Type B pancreatic cell (in vitro differentiated cells): ENCODE measurements around the gene TSPAN7. TPM values are rescaled to one million over a fixed set of nuclear protein-coding genes. Genes with fewer than 3 reads are reported as not detected.

Source experiments
- DNase-seq: peaks from one replicate; pipeline ENCODE4 v3.0.0; 2021; ENCODE audit warnings: mixed read lengths; ENCODE audit not compliant: unreplicated experiment; ENCODE audit errors: extremely low spot score
- H3K27ac Mint-ChIP-seq: 2 replicates; pipeline ENCODE4 v1.8.0; 2021; ENCODE audit warnings: mild to moderate bottlenecking, mixed read lengths
- H3K27me3 Mint-ChIP-seq: 2 replicates; pipeline ENCODE4 v1.8.0; 2021; ENCODE audit warnings: mixed read lengths
- H3K36me3 Mint-ChIP-seq: 2 replicates; pipeline ENCODE4 v1.8.0; 2021; ENCODE audit warnings: mixed read lengths
- H3K4me1 Mint-ChIP-seq: one replicate; pipeline ENCODE4 v1.8.0; 2021; ENCODE audit warnings: mixed read lengths; ENCODE audit not compliant: unreplicated experiment
- H3K4me3 Mint-ChIP-seq: 2 replicates; pipeline ENCODE4 v1.8.0; 2021; ENCODE audit warnings: mild to moderate bottlenecking, mixed read lengths
- H3K9me3 Mint-ChIP-seq: 2 replicates; pipeline ENCODE4 v1.8.0; 2021; ENCODE audit warnings: mixed read lengths
- total RNA-seq: library from RNA; stranded (reverse); gene quantifications from 2 replicates; pipeline ENCODE4 v1.2.1, GENCODE V29; 2021; ENCODE audit warnings: low replicate concordance
- TF ChIP-seq, protein P1 (sequence below): fragments of 200-600 bp; sonication (generic); conservative IDR thresholded peaks from 2 replicates; pipeline ENCODE4 v1.5.0; 2021; ENCODE audit warnings: antibody characterized with exemption, mild to moderate bottlenecking

TSPAN7 gene
- total RNA-seq, 1 donor from 2014 or later = 21.8 TPM

DNA sequence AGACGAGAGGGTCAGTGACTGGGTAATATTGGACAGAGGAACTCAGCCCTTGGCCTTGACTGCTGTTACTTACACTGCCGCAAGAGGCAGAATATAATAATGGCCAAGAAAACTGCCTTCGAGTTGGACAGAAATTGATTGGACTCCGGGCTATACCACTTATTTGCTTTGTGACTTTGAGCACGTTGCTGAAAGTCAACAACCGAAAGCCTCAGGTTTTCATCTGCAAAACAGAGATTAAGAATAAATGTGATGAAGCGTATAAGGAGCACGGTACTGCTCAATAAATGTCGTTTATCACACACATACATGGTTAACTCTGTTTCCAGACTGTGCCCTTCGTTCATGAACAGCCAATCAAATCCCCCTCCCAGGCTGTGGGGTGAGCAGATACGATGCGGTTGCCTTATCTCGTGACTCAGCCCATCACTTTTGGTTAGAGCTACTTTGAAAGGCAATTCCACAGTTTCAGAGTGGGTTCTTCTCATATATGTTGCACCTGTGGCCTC is 91.6 kb downstream of the TSPAN7 start:
- TF ChIP-seq, protein P1, sequence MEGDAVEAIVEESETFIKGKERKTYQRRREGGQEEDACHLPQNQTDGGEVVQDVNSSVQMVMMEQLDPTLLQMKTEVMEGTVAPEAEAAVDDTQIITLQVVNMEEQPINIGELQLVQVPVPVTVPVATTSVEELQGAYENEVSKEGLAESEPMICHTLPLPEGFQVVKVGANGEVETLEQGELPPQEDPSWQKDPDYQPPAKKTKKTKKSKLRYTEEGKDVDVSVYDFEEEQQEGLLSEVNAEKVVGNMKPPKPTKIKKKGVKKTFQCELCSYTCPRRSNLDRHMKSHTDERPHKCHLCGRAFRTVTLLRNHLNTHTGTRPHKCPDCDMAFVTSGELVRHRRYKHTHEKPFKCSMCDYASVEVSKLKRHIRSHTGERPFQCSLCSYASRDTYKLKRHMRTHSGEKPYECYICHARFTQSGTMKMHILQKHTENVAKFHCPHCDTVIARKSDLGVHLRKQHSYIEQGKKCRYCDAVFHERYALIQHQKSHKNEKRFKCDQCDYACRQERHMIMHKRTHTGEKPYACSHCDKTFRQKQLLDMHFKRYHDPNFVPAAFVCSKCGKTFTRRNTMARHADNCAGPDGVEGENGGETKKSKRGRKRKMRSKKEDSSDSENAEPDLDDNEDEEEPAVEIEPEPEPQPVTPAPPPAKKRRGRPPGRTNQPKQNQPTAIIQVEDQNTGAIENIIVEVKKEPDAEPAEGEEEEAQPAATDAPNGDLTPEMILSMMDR = no peak
- H3K27ac Mint-ChIP-seq = no peak overlapping the region

DNA sequence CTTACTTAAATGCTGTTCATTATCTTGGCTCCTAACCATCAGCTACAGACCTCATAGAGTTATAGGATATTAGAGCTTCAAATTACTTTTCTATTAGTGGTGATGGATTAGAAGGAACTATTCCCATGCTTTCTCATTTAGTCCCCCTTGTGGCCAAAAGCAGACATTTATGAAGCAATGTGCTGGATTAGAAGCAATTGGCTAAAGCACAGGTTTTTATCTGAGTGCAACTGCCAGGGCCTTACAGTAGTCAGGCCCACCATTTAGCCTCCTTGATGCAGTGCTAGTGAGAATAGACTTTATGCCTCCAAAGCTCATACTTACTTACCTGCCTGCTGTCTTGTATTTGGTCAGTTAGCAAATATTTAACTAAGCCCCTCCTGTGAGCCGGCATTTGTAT is 93.0 kb downstream of the TSPAN7 start:
- Mint-ChIP-seq H3K27ac (peak overlapping the region; percentile 12), H3K4me3 (no peak overlapping the region), H3K36me3 (no peaks in the 10 kb centered on the region), H3K4me1 (no peaks in the 10 kb centered on the region), H3K9me3 (no peaks in the 10 kb centered on the region), H3K27me3 (no peaks in the 10 kb centered on the region)
- no peak for DNase-seq
- TF ChIP-seq, protein P1 = peak; percentile 74

More for the DNA sequence above, 91.6 kb downstream of the TSPAN7 start:
- Mint-ChIP-seq H3K27me3 (no peaks in the 10 kb centered on the region), H3K9me3 (no peaks in the 10 kb centered on the region), H3K4me3 (no peak overlapping the region), H3K36me3 (no peaks in the 10 kb centered on the region), H3K4me1 (no peaks in the 10 kb centered on the region)
- DNase-seq = no peak

DNA sequence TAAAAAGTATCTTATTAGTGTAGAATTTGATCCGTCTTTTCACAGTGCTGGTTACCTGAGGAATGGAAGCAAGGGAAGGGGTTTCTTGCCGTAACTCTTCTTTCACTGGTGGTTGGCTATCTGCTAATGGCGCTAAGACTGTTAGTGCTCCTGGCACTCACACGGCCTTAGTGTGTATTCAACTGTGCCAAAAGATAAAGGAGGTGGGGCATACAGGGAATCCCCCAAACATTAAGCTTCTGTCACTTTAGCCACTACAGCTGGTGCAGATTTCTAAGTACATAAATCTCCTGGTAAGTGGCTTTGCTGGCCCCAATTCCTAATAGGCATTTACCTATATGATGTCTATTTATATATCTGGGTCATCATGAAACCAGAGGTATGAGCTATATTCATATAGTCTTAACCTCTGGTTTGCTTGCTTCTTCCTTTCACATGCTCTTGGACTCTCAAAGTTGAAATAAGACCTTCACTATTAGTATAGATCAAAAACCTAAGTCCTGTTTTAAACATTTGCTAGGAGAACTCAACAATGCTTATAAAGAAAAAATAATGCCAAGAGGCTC is 95.1 kb downstream of the TSPAN7 start:
- no peak for DNase-seq
- no peak overlapping the region for H3K4me3 Mint-ChIP-seq
- TF ChIP-seq, protein P1 = no peak
- H3K27ac Mint-ChIP-seq = no peak overlapping the region
- H3K4me1 Mint-ChIP-seq = no peaks in the 10 kb centered on the region
- no peaks in the 10 kb centered on the region for H3K9me3 Mint-ChIP-seq
- no peaks in the 10 kb centered on the region for H3K36me3 Mint-ChIP-seq
- no peaks in the 10 kb centered on the region for H3K27me3 Mint-ChIP-seq

DNA sequence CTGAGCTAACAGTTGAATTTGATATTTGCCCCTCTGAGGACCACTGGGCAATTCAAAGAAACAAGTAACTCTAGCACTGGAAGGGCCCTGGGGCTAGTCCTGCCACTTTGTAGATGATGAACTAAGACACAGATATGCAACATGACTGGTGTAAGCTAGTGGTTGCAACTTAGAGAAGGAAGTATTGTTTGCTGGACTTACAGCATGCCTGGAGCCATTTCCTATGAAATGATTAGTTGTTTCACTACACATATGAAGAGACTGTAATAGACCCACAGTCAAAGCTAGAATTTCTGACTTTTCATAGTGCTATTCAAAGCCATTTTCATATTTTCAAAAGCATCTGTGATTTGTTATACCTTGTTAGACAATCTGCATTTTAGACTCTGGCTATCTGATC is 96.2 kb downstream of the TSPAN7 start:
- H3K27me3 Mint-ChIP-seq = no peaks in the 10 kb centered on the region
- H3K4me3 Mint-ChIP-seq = no peak overlapping the region
- H3K27ac Mint-ChIP-seq = no peak overlapping the region
- no peak for DNase-seq
- H3K36me3 Mint-ChIP-seq = no peaks in the 10 kb centered on the region
- TF ChIP-seq, protein P1 = no peak
- no peaks in the 10 kb centered on the region for H3K4me1 Mint-ChIP-seq
- no peaks in the 10 kb centered on the region for H3K9me3 Mint-ChIP-seq

DNA sequence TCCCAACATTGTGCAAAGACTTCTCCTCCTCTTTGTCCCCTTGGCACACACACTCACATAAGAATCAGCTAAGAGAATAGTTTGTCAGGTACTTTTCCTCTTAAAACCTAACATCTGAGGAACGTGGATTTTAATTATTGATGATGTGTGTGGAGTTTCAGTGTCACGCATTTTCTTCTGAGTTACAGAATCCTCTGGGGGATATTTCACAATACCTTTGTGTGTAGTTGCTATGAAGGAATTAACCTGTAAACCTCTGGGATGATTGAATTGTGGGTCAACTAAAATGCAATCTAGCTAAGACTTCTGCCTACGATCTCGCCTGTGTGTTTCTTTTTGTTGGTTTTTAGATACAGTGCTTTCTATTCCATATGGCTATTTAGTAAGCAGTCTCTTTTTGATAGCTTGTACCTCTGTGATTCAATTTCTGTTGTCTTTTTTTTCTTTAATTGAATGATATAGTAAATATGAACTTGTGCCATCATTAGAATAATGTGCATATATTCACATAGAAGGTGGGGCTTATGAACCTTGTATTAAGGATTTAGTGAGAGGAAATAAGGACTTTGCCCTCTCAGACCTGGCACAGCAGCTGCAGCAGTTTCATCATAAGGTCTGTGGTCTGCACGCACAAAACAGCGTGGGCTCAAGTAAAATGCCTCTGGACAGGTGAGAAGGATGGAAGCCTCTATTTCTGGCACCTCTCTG is 99.2 kb downstream of the TSPAN7 start:
- no peaks in the 10 kb centered on the region for H3K9me3 Mint-ChIP-seq
- TF ChIP-seq, protein P1 = no peak
- H3K4me1 Mint-ChIP-seq = peaks cover 4% of the 10 kb centered on the region
- H3K27ac Mint-ChIP-seq = no peak overlapping the region
- DNase-seq = no peak
- no peak overlapping the region for H3K4me3 Mint-ChIP-seq
- H3K27me3 Mint-ChIP-seq = no peaks in the 10 kb centered on the region
- no peaks in the 10 kb centered on the region for H3K36me3 Mint-ChIP-seq
